Stimulated activated CD8-positive, alpha-beta memory T cell treated with anti-CD3 and anti-CD28 coated beads, Interleukin-15, amount 100 ng/mL, for 48 hours (primary cell): ENCODE results near the gene DCTN1.

Experiments
- DNase-seq, 2 donors: peaks; one replicate each; pipeline ENCODE4 v3.0.0-alpha.2; 2020; ENCODE audit warnings: low read depth in 2 of 2

Gene DCTN1

GRCh38 chr2:74414441-74414840 lies 34.3 kb upstream of the DCTN1 start:
- DNase-seq, result no peak

- no peak for DNase-seq
These were observed 33.0 kb upstream of the DCTN1 start for GRCh38 chr2:74413001-74413698.

GRCh38 chr2:74407682-74408081 lies 27.6 kb upstream of the DCTN1 start:
- DNase-seq, result no peak

GRCh38 chr2:74406035-74406434 lies 25.9 kb upstream of the DCTN1 start:
- DNase-seq, result no peak

GRCh38 chr2:74401891-74402290 lies 21.8 kb upstream of the DCTN1 start:
- DNase-seq, result no peak

- no peak for DNase-seq
These were observed 19.7 kb upstream of the DCTN1 start for GRCh38 chr2:74399785-74400184.

GRCh38 chr2:74396149-74396548 lies 16.0 kb upstream of the DCTN1 start:
- no peak for DNase-seq

GRCh38 chr2:74393525-74393924 lies 13.4 kb upstream of the DCTN1 start:
- DNase-seq, result no peak

- DNase-seq, result no peak
These were observed 12.3 kb upstream of the DCTN1 start for GRCh38 chr2:74392449-74392743.

- peak; percentile 83 to 85 for DNase-seq
These were observed 11.7 kb upstream of the DCTN1 start for GRCh38 chr2:74391580-74392448.

GRCh38 chr2:74391209-74391579 lies 11.1 kb upstream of the DCTN1 start:
- no peak for DNase-seq

GRCh38 chr2:74390606-74391005 lies 10.5 kb upstream of the DCTN1 start:
- DNase-seq, result no peak

GRCh38 chr2:74387346-74387745 lies 7.2 kb upstream of the DCTN1 start:
- DNase-seq, result no peak

GRCh38 chr2:74385396-74385795 lies 5.3 kb upstream of the DCTN1 start:
- no peak for DNase-seq

- DNase-seq, result no peak
These were observed 3.9 kb upstream of the DCTN1 start for GRCh38 chr2:74384051-74384450.

- DNase-seq, result no peak
These were observed 3.1 kb upstream of the DCTN1 start for GRCh38 chr2:74383254-74383653.

- no peak for DNase-seq
These were observed 1.6 kb upstream of the DCTN1 start for GRCh38 chr2:74381751-74382150.

GRCh38 chr2:74378007-74378406 lies 2.1 kb downstream of the DCTN1 start:
- no peak for DNase-seq

- no peak for DNase-seq
These were observed 4.3 kb downstream of the DCTN1 start for GRCh38 chr2:74375838-74376237.

- DNase-seq, result no peak
These were observed 5.5 kb downstream of the DCTN1 start for GRCh38 chr2:74374509-74375205.

- no peak for DNase-seq
These were observed 6.1 kb downstream of the DCTN1 start for GRCh38 chr2:74373985-74374384.

GRCh38 chr2:74373221-74373676 lies 6.9 kb downstream of the DCTN1 start:
- no peak for DNase-seq

GRCh38 chr2:74372674-74373073 lies 7.4 kb downstream of the DCTN1 start:
- no peak for DNase-seq
